ENCODE measurements around the gene MED26. TPM values are rescaled to one million over a fixed set of nuclear protein-coding genes. Genes with fewer than 3 reads are reported as not detected.
"Not testable (repeated sequence)": the region's sequence is repeated elsewhere in the genome, so short reads cannot be mapped to it uniquely, and the experiment has no call there.

Gene MED26, protein sequence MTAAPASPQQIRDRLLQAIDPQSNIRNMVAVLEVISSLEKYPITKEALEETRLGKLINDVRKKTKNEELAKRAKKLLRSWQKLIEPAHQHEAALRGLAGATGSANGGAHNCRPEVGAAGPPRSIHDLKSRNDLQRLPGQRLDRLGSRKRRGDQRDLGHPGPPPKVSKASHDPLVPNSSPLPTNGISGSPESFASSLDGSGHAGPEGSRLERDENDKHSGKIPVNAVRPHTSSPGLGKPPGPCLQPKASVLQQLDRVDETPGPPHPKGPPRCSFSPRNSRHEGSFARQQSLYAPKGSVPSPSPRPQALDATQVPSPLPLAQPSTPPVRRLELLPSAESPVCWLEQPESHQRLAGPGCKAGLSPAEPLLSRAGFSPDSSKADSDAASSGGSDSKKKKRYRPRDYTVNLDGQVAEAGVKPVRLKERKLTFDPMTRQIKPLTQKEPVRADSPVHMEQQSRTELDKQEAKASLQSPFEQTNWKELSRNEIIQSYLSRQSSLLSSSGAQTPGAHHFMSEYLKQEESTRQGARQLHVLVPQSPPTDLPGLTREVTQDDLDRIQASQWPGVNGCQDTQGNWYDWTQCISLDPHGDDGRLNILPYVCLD
- 9.6 and 12.5 TPM in 2 replicates for total RNA-seq (2014; rRNA removed; shearing (Covaris generic))

DNA sequence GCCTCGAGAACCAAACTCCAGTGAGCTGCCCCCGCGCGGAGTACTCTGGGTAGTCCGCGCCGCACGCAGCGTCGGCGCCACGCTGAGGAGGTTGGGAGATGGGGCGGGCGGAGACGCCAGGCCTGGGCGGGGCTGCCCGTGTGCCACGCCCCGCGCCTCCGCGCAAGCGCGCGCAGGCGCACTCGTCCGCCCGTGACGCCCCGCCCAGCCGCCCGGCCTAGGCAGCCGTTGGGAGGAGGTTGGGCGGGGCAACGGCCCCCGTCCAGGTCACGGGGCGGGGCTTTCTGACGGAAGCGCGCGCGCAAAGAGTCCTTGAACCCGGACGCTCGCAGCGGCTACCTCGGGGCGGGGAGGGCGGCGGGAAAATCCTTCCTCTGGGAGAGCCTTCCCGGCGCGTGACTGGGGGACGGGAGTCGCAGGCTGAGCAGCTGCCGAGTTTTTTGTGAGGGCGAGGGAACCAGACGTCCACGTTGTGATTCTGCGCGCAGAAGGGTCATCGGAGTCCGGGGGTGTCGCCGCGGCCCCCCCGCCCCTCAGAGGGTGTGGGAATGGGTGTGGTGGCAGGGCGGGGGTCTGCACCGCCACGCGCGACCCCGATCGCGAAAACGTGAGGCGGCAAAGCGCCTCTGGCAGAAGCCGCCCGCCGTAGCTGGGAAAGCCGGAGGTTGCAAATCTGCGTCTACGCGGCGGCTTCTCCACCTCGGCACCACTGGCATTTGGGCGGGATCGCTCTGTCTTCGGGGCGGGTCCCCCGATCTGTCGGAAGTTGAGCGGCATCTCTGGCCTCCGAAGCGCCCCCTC lies at the start of gene MED26:
MED26 (minus strand) TSS at position 22 of the 801 bp plus-strand sequence. CDS start 261 bp downstream, outside the sequence.
- DNase-seq (ENCODE audit: low spot score) = peak; percentile 90

DNA sequence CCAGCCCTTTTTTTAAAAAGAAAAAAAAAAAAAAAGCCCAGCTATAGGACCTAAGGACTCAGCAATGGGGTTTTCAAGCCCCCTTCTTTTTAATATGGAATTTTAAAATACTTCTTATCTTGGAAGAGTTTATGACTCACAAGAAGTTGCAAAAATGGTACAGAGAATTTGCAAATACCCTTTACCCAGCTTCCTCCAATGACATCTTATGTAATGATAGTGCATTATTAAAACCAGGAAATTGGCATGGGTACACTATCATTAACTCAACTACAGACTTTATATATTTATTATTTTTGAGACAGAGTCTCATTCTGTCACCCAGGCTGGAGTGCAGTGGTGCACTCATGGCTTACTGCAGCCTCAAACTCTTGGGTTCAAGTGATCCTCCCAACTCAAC lies 49.1 kb upstream of the MED26 start:
- DNase-seq (ENCODE audit: low spot score) = no peak

DNA sequence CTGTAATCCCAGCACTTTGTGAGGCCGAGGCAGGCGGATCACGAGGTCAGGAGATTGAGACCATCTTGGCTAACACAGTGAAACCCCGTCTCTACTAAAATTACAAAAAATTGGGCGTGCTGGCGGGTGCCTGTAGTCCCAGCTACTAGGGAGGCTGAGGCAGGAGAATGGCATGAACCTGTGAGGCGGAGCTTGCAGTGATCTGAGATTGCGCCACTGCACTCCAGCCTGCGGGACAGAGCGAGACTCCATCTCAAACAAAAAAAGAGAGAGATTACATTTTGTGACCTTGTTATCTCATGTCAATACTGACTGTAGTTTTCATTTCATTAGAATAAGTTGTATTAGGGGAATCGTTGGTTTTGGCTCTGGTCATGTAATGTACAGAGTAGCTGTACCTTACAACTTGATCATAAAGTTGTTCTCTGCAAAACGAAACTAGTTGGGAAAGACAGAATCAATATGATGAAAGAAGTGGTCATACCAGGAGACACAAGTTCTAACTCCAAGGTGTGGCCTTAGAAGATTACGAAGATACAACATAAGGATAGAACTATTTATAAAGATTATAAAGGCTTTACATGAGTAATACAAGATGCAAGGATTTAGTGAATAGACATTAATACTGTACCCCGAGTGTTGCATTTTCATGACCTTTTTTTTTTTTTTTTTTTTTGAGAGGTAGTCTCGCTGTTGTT lies 48.2 kb upstream of the MED26 start:
- DNase-seq (ENCODE audit: low spot score) = no peak

DNA sequence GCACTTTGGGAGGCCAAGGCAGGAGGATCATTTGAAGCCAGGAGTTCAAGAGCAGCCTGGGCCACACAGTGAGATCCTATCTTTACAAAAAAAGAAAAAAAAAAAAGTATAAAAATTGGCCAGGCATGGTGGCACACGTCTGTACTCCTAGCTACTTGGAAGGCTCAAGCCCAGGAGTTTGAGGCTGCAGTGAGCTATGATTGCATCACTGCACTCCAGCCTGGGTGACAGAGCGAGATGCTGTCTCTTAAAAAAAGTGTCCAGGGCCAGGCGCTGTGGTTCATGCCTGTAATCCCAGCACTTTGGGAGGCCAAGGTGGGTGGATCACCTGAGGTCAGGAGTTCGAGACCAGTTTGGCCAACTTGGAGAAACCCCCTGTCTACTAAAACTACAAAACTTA lies 45.8 kb upstream of the MED26 start:
- DNase-seq (ENCODE audit: low spot score) = not testable (repeated sequence)

DNA sequence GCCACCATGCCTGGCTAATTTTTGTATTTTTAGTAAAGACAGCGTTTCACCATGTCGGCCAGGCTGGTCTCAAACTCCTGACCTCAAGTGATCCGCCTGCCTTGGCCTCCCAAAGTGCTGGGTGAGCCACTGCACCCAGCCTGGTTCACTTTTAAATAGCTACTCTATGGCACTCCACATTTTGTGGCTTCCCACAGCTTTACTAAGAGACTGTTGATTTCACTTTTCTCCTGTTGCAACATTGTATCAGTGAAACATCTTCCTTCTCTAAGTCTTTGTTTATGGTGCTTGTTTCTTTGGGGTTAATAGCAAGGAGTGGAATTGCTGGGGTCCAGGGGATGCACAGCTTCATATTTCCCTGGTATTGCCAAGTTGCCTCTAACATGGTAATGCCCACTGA lies 45.2 kb upstream of the MED26 start:
- no peak for DNase-seq (ENCODE audit: low spot score)

DNA sequence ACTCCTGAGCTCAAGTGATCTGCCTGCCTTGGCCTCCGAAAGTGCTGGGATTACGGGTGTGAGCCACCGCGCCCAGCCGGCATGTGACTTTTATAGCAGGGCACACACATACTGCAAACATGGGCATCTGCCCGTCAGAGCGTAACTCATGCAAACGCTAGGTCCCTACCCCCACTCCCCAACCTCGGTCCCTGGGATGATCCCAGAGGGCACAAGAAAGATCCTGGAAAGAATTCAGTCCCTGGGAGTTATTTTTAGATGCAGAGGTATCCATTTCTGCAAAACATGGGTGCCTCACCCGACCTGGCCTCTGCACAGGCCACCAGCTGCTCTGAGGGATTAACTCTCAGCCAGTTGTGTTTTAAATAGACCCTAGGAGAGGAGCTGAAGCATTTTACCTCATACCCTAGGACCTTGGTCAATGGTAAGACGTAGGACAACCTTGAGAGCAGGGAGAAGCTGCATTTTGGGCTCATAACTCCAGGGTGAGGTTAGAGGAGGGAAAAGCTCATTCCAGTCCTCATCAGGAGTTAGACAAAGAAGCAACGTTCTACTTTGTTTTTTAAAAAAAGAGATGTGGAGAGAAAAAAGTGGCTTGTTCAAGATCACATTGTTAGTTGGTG lies 43.8 kb upstream of the MED26 start:
- DNase-seq (ENCODE audit: low spot score) = no peak

DNA sequence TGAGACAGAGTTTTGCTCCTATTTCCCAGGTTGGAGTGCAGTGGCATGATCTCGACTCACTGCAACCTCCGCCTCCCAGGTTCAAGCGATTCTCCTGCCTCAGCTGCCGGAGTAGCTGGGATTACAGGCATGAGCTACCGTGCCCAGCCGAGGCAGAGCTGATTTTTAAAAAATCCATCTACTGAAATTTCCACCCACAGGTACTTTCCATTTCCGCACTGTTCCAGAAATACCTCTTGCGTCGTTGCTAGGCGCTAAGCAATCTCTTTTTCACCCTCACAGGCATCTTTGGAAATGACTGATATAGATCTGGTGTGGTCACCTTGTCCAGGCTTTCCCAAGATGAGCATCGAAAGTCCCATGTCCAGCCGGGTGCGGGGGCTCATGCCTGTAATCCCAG lies 42.3 kb upstream of the MED26 start:
- DNase-seq (ENCODE audit: low spot score) = no peak

DNA sequence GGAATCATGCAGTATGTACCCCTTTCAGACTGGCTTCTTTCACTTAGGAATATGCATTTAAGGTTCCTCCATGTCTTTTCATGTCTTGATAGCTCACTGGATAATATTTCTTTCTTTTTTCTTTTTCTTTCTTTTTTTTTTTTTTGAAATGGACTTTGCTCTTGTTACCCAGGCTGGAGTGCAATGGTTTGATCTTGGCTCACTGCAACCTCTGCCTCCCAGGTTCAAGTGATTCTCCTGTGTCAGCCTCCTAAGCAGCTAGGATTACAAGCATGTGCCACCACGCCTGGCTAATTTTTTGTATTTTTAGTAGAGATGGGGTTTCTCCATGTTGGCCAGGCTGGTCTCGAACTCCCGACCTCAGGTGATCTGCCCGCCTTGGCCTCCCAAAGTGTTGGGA lies 40.7 kb upstream of the MED26 start:
- not testable (repeated sequence) for DNase-seq (ENCODE audit: low spot score)

DNA sequence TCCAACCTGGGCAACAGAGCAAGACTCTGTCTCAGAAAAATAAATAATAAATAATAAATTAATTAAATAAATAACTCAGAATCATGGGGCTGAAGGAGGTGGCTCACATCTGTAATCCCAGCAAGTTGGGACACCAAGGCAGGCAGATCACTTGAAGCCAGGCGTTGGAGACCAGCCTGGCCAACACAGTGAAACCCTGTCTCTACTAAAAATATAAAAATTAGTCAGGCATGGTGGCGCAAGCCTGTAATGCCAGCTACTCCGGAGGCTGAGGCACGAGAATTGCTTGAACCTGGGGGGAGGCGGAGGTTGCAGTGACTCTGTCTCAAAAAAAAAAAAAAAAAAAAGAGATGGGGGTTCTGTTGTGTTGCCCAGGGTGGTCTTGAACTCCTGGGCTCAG lies 40.2 kb upstream of the MED26 start:
- DNase-seq (ENCODE audit: low spot score) = no peak

DNA sequence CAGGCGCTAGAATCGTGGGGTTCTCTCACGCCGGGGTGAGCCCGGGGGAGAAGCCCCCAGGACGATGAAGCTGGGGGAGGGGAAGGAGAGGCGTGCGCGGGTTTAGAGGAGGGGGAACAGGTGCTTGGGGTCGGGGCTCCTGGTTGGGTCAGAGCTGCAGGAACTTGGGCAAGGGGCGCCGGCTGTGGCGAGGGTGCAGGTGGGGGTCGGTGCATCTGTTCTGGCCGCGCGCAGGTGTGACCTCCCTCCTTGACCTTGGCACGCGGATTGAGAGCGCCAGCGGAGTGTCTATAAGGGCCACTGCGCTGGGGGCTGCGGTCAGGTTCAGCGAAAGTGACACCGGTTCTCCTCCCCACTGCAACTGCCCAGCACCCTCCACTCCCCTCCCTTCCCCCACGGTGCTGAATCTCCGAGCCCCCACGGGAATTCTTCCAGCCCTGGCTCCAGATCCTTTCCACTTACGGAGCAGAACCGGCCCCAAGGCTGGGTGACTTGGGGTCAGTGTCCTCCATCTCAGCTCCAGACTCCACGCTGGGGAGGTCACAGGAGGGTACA lies 33.6 kb upstream of the MED26 start:
- no peak for DNase-seq (ENCODE audit: low spot score)

DNA sequence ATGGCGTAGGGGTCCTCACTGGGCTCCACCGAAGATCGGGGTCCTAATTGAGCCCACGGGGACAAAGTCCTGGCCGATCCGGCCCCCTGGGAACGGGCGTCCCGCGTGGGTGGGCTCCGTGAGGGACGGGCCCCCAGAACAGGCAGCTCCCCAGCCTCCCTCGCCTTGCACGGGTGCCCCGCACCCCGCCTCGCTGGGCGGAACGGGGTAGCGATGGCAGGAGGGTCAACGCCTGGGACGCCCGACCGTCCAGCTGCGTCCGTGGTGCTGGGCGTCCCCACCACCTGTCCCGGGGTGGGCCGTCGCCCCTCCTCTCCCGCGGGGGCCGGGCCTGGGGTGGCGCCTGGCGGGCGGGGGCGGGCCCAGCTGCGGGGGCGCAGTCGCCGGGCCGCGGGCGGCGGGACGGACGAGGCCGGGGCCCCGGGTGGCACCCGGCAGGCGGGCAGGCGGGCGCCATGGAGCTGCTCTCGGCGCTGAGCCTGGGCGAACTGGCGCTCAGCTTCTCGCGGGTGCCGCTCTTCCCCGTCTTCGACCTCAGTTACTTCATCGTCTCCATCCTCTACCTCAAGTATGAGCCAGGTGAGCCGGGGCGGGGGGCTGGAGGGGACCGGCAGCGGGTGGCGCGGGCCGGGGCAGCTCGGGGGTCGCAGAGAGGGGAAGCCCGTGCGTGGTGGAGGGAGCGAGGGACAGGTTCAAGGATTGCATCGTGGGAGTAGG lies 32.9 kb upstream of the MED26 start, which contains the start of gene TMEM38A:
TMEM38A (plus strand) TSS at position 377 of the 717 bp plus-strand sequence; CDS start at position 456, 79 bp downstream.
- DNase-seq (ENCODE audit: low spot score) = peak; percentile 51

DNA sequence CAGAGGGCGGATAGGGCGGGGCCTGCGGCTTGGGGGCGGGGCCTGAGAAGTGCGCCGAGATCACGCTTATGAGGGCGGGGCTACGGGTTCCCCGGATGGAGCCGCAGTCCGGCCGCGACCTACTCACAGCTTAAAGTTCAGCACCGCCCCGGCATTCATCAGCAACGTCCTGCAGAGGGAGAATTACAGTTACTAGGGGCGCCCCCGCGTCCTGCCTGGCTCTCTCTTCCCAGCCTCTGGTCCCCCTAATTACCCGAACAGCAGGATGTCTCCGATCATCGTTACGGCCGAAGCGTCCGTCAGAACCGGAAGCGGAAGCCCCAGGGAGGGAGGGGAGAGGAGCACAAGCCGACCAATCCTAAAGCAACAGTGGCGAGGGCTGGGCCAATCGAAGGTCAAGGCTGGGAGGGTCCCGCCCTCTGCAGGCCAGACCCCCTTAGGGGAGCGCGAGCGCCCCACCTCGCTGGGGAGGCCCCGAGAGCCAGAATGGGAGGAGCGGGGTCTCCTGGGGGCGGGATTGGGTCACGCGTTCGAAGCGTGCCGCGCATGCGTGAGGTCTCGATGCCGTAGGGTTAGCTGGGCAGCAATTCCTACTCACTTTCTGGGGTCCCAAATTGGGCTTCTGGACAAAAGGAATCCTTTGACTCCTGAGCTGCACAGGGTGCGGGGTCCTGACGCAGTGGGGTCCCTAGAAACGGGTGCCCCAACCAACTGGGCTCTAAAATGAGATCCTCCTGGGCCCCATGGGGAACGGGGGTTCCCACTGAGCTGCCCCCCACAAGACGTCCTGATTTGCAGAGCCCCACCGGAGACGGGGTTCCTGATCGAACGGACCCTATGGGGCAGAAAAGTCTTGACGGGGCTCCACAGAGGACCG lies 32.1 kb upstream of the MED26 start, which contains the start of gene SMIM7:
SMIM7 (minus strand) TSS at position 313 of the 877 bp plus-strand sequence; CDS start at position 279, 34 bp downstream.
- peak; percentile 94 for DNase-seq (ENCODE audit: low spot score)

DNA sequence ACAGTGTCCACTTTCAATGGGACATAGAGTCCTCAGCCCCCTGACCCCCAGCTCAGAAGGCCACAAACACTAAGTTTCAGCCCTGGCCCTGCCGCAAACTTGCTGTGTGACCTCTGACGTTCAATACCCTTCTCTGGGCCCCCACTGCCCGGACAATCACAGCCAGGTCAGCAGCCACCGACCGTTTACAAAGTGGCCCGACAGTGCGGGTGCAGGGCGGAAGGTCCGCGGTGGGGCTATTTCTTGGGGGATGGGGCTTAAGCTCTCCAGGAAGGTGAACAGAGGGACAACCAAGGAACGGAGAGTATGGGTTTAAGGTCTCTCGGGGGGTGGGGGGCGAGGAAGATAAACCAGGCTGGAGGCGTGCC lies 31.4 kb upstream of the MED26 start:
- DNase-seq (ENCODE audit: low spot score) = no peak

DNA sequence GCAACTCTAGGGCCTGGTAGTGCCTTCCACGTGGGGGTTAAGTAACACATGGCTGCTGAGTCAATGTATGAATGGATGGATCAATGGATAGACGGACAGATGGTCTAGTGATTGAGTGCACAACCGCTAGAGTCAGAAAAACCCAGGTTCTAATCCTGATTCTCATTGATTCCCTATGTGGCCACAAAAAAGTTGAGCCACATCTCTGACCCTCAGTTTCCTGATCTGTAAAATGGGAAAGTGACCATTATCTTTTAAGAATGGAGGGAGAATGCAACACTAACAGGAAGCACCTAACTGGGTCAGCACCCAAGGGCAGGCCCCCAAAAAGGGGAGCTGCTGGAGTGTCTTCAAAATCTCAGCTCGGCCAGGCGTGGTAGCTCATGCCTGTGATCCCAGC lies 29.4 kb upstream of the MED26 start:
- no peak for DNase-seq (ENCODE audit: low spot score)

DNA sequence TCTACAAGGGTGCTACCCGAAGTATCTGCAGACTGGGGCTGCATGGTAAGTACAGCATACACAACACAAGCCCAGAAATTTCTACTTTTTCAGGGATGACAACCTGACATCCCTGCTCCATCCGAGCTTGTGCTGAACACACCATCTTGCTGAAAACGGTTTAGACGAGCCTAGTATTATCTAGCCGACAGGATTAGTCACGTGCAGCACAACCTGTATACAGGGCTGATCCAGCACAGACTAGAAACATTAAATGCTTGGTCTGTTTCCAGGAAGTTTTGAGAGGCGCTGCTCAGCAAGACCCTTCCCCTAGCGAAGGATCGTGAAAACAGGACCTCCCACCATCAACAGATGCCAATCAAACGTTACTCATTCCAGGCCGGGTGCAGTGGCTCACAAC lies 27.7 kb upstream of the MED26 start:
- DNase-seq (ENCODE audit: low spot score) = no peak

DNA sequence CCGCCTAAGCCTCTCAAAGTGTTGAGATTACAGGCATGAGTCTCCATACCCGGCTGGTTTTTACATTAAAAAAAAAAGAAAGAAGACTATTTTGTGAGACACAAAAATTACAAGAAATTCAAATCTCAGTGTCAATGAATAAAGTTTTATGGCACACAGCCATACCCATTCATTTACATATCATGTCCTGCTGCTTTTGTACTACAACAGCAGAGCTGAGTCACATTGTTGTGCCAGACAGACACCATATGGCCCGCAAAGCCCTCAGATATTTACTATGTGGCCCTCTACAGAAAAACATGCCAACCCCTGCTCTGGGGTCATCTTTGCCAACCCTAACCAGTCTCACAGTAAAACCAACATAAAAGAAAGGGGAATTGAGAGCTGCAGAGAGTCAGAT lies 26.6 kb upstream of the MED26 start:
- no peak for DNase-seq (ENCODE audit: low spot score)

DNA sequence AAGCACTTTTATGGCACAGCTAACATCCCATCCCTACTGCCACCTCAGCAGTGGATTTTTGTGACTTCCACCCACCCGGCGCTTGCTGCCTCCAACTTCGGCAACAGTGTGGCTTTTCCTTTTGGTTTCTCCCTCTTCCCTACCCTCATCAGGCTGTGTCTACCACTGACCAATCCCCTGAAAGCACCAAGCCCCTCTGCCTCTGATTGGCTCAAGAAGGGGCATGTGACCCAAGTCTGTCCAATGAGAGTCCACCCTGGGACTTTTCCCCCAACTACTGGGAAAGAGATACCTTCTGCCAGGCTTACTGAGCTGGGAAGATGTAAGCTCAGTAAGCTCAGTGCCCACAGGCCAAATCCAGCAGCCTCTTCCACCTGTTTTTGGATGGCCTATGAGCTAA lies 26.1 kb upstream of the MED26 start:
- DNase-seq (ENCODE audit: low spot score) = no peak

DNA sequence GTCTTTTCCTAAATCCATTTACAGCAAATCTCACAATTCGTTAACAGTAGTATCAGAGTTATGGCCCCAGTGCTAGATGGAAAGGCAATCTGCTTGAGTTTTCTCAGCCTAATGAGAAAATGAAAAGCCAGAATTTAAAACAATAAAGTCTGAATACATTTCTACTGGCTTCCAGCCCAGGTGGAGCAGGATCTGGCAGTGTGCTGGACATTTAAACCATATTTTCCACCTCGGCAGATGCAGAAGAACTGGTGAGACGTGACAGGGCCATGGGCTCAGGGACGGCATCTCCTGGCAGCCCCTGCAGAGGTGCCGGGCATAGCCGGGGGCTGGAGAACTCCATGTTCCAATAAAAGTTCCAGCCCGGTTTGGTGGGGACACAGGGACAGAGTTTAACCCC lies 24.9 kb upstream of the MED26 start:
- no peak for DNase-seq (ENCODE audit: low spot score)
